H9 (cell line): ENCODE measurements around the gene CERK. TPM values are rescaled to one million over a fixed set of nuclear protein-coding genes. Genes with fewer than 3 reads are reported as not detected.
A peak's percentile ranks its signal among the peaks of the same experiment; 100 is the strongest.

Experiments
- DNase-seq: peaks from one replicate; pipeline ENCODE4 v3.0.0-alpha.2; 2017
- H2AFZ ChIP-seq: one replicate; pipeline ENCODE4 v1.6.1; 2013; ENCODE audit warnings: mild to moderate bottlenecking, low read length, control low read depth, moderate library complexity
- H2AK5ac ChIP-seq: 2 replicates; pipeline ENCODE4 v1.6.1; 2013; ENCODE audit warnings: low read length, control low read depth, mixed read lengths; ENCODE audit not compliant: insufficient read length
- H2BK120ac ChIP-seq: one replicate; pipeline ENCODE4 v1.6.1; 2013; ENCODE audit warnings: low read depth, mild to moderate bottlenecking, low read length, control low read depth, inconsistent platforms; ENCODE audit not compliant: poor library complexity, severe bottlenecking
- H2BK12ac ChIP-seq: 2 replicates; pipeline ENCODE4 v1.6.1; 2013; ENCODE audit warnings: low read length, control low read depth, mixed read lengths, low read depth; ENCODE audit not compliant: insufficient read length
- H2BK15ac ChIP-seq: 2 replicates; pipeline ENCODE4 v1.6.1; 2013; ENCODE audit warnings: low read depth, low read length, control low read depth
- H2BK20ac ChIP-seq: one replicate; pipeline ENCODE4 v1.6.1; 2013; ENCODE audit warnings: low read depth, mild to moderate bottlenecking, low read length, control low read depth, inconsistent platforms; ENCODE audit not compliant: poor library complexity, severe bottlenecking
- H2BK5ac ChIP-seq: 2 replicates; pipeline ENCODE4 v1.6.1; 2013; ENCODE audit warnings: low read length, control low read depth, mixed read lengths; ENCODE audit not compliant: insufficient read length
- H3K14ac ChIP-seq: 2 replicates; pipeline ENCODE4 v1.6.1; 2013; ENCODE audit warnings: low read length, control low read depth; ENCODE audit not compliant: insufficient read depth
- H3K18ac ChIP-seq: 2 replicates; pipeline ENCODE4 v1.6.1; 2013; ENCODE audit warnings: low read depth, mild to moderate bottlenecking, mixed read lengths, low read length, control low read depth; ENCODE audit not compliant: insufficient read length
- H3K23ac ChIP-seq: 2 replicates; pipeline ENCODE4 v1.6.1; 2013; ENCODE audit warnings: low read length, control low read depth, mixed read lengths, low read depth; ENCODE audit not compliant: insufficient read length
- H3K23me2 ChIP-seq: 2 replicates; pipeline ENCODE4 v1.6.1; 2013; ENCODE audit warnings: low read depth, mild to moderate bottlenecking, mixed read lengths, low read length, control low read depth; ENCODE audit not compliant: insufficient read length, poor library complexity, severe bottlenecking
- H3K27ac ChIP-seq: 2 replicates; pipeline ENCODE4 v1.5.1; 2013; ENCODE audit warnings: low read length, control low read depth, mixed read lengths, low read depth; ENCODE audit not compliant: insufficient read length
- H3K27me3 ChIP-seq: 2 replicates; pipeline ENCODE4 v1.6.1; 2013; ENCODE audit warnings: low read length, control low read depth, inconsistent platforms; ENCODE audit not compliant: insufficient read depth
- H3K4ac ChIP-seq: 2 replicates; pipeline ENCODE4 v1.6.1; 2013; ENCODE audit warnings: low read depth, mild to moderate bottlenecking, control low read depth, inconsistent platforms, low read length, moderate library complexity
- H3K4me1 ChIP-seq: 2 replicates; pipeline ENCODE4 v1.6.1; 2013; ENCODE audit warnings: low read length, control low read depth, inconsistent platforms; ENCODE audit not compliant: insufficient read depth
- H3K4me2 ChIP-seq: 2 replicates; pipeline ENCODE4 v1.6.1; 2013; ENCODE audit warnings: low read length, control low read depth, mixed read lengths; ENCODE audit not compliant: insufficient read length, insufficient read depth
- H3K56ac ChIP-seq: 2 replicates; pipeline ENCODE4 v1.6.1; 2013; ENCODE audit warnings: low read depth, mild to moderate bottlenecking, mixed read lengths, low read length, control low read depth; ENCODE audit not compliant: insufficient read length
- H3K79me1 ChIP-seq: 2 replicates; pipeline ENCODE4 v1.6.1; 2013; ENCODE audit warnings: low read depth, mild to moderate bottlenecking, moderate library complexity, low read length, control low read depth, inconsistent platforms; ENCODE audit not compliant: insufficient read depth, poor library complexity, severe bottlenecking
- H3K79me2 ChIP-seq: 2 replicates; pipeline ENCODE4 v1.6.1; 2013; ENCODE audit warnings: low read length, control low read depth, inconsistent platforms; ENCODE audit not compliant: insufficient read depth
- H3K9ac ChIP-seq: 2 replicates; pipeline ENCODE4 v1.6.1; 2013; ENCODE audit warnings: low read length, control low read depth, mixed read lengths; ENCODE audit not compliant: insufficient read length; ENCODE audit errors: extremely low read depth
- H3K9me3 ChIP-seq: one replicate; pipeline ENCODE4 v1.6.1; 2013; ENCODE audit warnings: low read depth, low read length, inconsistent platforms; ENCODE audit not compliant: control insufficient read depth
- H3T11ph ChIP-seq: one replicate; pipeline ENCODE4 v1.6.1; 2013; ENCODE audit warnings: mild to moderate bottlenecking, low read length, control low read depth, inconsistent platforms
- H4K20me1 ChIP-seq: one replicate; pipeline ENCODE4 v1.6.1; 2013; ENCODE audit not compliant: control insufficient read depth, insufficient read length, insufficient read depth
- H4K5ac ChIP-seq: 2 replicates; pipeline ENCODE4 v1.6.1; 2013; ENCODE audit warnings: low read depth, mild to moderate bottlenecking, mixed read lengths, low read length, control low read depth; ENCODE audit not compliant: insufficient read length
- H4K8ac ChIP-seq: replicated peaks from 2 replicates; pipeline ENCODE4 v1.6.1; 2013; ENCODE audit warnings: low read length, control low read depth, mixed read lengths, low read depth; ENCODE audit not compliant: insufficient read length
- H4K91ac ChIP-seq: 2 replicates; pipeline ENCODE4 v1.6.1; 2013; ENCODE audit warnings: low read depth, mild to moderate bottlenecking, moderate library complexity, mixed read lengths, low read length, control low read depth; ENCODE audit not compliant: insufficient read length
- H3K27ac Mint-ChIP-seq, 3 experiments: 2 replicates in 2 of 3; 3 replicates in 1 of 3; pipeline ENCODE4 v1.8.0; 2020 to 2021; ENCODE audit warnings: mixed read lengths in 3 of 3, mild to moderate bottlenecking in 1 of 3, moderate library complexity in 1 of 3
- H3K27me3 Mint-ChIP-seq: 2 replicates; pipeline ENCODE4 v1.8.0; 2021; ENCODE audit warnings: low read depth, mild to moderate bottlenecking, moderate library complexity, mixed read lengths
- H3K36me3 Mint-ChIP-seq, 3 experiments: 2 replicates in 2 of 3; 3 replicates in 1 of 3; pipeline ENCODE4 v1.8.0; 2020 to 2021; ENCODE audit warnings: low read depth in 3 of 3, mixed read lengths in 3 of 3; ENCODE audit not compliant: insufficient read depth in 1 of 3
- H3K4me1 Mint-ChIP-seq, 2 experiments: 2 replicates each; pipeline ENCODE4 v1.8.0; 2020; ENCODE audit warnings: mixed read lengths in 2 of 2
- H3K4me3 Mint-ChIP-seq, 2 experiments: 2 replicates in 1 of 2; 3 replicates in 1 of 2; pipeline ENCODE4 v1.8.0; 2020 to 2021; ENCODE audit warnings: mild to moderate bottlenecking in 2 of 2, mixed read lengths in 2 of 2, moderate library complexity in 1 of 2
- H3K9me3 Mint-ChIP-seq, 2 experiments: 2 replicates in 1 of 2; 3 replicates in 1 of 2; pipeline ENCODE4 v1.8.0; 2020; ENCODE audit warnings: mild to moderate bottlenecking in 2 of 2, mixed read lengths in 2 of 2, moderate library complexity in 1 of 2
- WGBS: extraction: QIAGEN DNeasy Blood & Tissue Kit; methylation state at CpG from one replicate; pipeline ENCODE4 v1.1.7; 2013; ENCODE audit warnings: missing lambda C conversion rate, low lambda C conversion rate, mixed read lengths; ENCODE audit not compliant: insufficient read length; ENCODE audit errors: extremely low coverage; 5-methylcytosine and 5-hydroxymethylcytosine counted together
- total RNA-seq: library from RNA; stranded (reverse); gene quantifications from 2 replicates; pipeline ENCODE4 v1.2.1, GENCODE V29; 2021
- TF ChIP-seq, protein P1 (sequence below): fragments of 200-600 bp; sonication (generic); conservative IDR thresholded peaks from 3 replicates; pipeline ENCODE4 v1.8.0; 2021; ENCODE audit warnings: antibody characterized with exemption, mild to moderate bottlenecking

The CERK gene
- total RNA-seq, 1 experiment from 2014 or later, result 47.1 TPM

DNA sequence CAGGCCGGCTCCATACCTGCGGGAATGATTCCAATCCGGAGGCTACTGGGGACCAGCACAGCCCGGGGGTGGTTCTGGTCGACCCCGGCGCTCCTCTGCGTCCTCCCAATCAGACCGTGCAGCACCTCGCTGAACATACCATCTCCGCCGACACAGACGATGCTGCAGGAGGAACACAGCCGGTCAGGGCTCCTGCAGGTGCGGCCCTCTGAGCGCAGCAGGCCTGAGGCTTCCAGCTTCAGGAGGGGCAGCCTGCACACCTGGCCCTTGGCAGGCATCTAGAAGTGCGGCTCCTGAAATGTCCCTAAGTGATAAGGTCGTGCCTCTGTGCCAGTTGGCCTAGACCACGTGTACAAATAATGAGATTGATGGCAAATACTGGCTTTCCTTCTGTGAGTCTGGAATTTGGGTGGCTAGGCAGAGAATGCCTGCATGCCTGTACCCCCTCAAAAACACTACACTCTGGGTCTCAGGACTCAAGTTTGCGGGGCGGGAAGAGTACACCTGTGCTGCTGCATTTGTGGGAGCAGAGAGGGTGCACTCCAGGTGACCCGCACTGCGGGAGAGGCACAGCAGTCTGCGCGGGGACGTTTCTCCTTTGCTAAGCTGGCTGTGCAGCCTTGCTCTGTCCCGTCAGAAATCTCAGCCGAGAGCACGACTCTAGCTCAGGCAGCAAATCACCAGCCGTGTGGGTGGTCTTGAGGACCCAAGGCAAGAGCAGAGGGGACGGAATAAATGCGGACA is 30.1 kb downstream of the CERK start:
- Mint-ChIP-seq H3K4me3 (no peak overlapping the region), H3K36me3 (peaks cover 19 to 81% (median 75%) of the 10 kb centered on the region in 3 experiments; a peak in 6 of 7 replicates), H3K27ac (peak overlapping the region in 2 of 3 experiments; percentile 30 to 91; a peak in 2 of 7 replicates), H3K4me1 (peaks cover 12 to 13% of the 10 kb centered on the region in 2 experiments), H3K9me3 (no peaks in the 10 kb centered on the region), H3K27me3 (no peaks in the 10 kb centered on the region)
- H3K4me2 ChIP-seq, result no peak overlapping the region
- no CpG with 5 or more reads among the region's 32 CpGs for WGBS
- H2BK20ac ChIP-seq, result no peak overlapping the region
- no peak overlapping the region for H3K23ac ChIP-seq
- no peak overlapping the region for H3K27ac ChIP-seq
- no peaks in the 10 kb centered on the region for H3K23me2 ChIP-seq
- no peak overlapping the region for H2BK120ac ChIP-seq
- no peak overlapping the region for H4K5ac ChIP-seq
- H3K56ac ChIP-seq, result no peak overlapping the region
- no peak overlapping the region for H3K14ac ChIP-seq
- H3K4me1 ChIP-seq, result no peaks in the 10 kb centered on the region
- DNase-seq, result no peak
- no peaks in the 10 kb centered on the region for H3K79me1 ChIP-seq
- no peak overlapping the region for H2AFZ ChIP-seq
- H4K20me1 ChIP-seq, result no peaks in the 10 kb centered on the region
- no peak overlapping the region for H3K9ac ChIP-seq
- H3T11ph ChIP-seq, result no peak overlapping the region
- no peak overlapping the region for H3K4ac ChIP-seq
- H2BK15ac ChIP-seq, result no peak overlapping the region
- TF ChIP-seq, protein P1, sequence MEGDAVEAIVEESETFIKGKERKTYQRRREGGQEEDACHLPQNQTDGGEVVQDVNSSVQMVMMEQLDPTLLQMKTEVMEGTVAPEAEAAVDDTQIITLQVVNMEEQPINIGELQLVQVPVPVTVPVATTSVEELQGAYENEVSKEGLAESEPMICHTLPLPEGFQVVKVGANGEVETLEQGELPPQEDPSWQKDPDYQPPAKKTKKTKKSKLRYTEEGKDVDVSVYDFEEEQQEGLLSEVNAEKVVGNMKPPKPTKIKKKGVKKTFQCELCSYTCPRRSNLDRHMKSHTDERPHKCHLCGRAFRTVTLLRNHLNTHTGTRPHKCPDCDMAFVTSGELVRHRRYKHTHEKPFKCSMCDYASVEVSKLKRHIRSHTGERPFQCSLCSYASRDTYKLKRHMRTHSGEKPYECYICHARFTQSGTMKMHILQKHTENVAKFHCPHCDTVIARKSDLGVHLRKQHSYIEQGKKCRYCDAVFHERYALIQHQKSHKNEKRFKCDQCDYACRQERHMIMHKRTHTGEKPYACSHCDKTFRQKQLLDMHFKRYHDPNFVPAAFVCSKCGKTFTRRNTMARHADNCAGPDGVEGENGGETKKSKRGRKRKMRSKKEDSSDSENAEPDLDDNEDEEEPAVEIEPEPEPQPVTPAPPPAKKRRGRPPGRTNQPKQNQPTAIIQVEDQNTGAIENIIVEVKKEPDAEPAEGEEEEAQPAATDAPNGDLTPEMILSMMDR, result no peak
- no peak overlapping the region for H2AK5ac ChIP-seq
- H2BK12ac ChIP-seq, result no peak overlapping the region
- H3K27me3 ChIP-seq, result no peaks in the 10 kb centered on the region
- H3K79me2 ChIP-seq, result no peaks in the 10 kb centered on the region
- H3K9me3 ChIP-seq, result no peaks in the 10 kb centered on the region
- H3K18ac ChIP-seq, result no peak overlapping the region
- no peak overlapping the region for H2BK5ac ChIP-seq
- H4K91ac ChIP-seq, result no peak overlapping the region
- no peak overlapping the region for H4K8ac ChIP-seq
